MM.1S (cell line): ENCODE measurements around the gene OR2AG2.
"Not testable (repeated sequence)": the region's sequence is repeated elsewhere in the genome, so short reads cannot be mapped to it uniquely, and the experiment has no call there.

Source experiments
- EZH2 ChIP-seq: fragments of 300-600 bp; sonication (generic); optimal IDR thresholded peaks from 2 replicates; pipeline ENCODE3; 2017; ENCODE audit warnings: low read depth, mild to moderate bottlenecking, antibody characterized with exemption, low read length, mixed read lengths
- EZH2phosphoT487 ChIP-seq: fragments of 300-600 bp; sonication (generic); IDR thresholded peaks from 2 replicates; pipeline ENCODE4 v1.6.1; 2018; ENCODE audit warnings: antibody characterized with exemption, low read length
- TF ChIP-seq, protein P1 (sequence below): fragments of 300-600 bp; sonication (generic); IDR thresholded peaks from 2 replicates; pipeline ENCODE4 v1.5.1; 2016; ENCODE audit warnings: antibody characterized with exemption, low read length, mixed read lengths

DNA sequence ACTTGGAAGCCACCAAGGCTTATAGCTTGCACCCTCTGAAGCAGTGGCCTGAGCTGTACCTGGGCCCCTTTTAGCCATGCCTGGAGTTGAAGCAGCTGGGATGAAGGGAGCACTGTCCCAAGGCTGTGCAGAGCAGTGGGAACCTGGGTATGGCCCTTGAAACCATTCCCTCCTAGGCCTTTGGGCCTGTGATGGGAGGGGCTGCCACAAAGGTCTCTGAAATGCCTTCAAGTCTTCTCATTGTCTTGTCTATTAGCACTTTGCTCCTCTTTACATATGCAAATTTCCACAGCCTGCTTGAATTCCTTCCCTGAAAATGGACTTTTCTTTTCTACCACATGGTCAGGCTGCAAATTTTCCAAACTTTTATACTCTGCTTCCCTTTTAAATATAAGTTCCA lies 29.3 kb upstream of the OR2AG2 start:
- TF ChIP-seq, protein P1, sequence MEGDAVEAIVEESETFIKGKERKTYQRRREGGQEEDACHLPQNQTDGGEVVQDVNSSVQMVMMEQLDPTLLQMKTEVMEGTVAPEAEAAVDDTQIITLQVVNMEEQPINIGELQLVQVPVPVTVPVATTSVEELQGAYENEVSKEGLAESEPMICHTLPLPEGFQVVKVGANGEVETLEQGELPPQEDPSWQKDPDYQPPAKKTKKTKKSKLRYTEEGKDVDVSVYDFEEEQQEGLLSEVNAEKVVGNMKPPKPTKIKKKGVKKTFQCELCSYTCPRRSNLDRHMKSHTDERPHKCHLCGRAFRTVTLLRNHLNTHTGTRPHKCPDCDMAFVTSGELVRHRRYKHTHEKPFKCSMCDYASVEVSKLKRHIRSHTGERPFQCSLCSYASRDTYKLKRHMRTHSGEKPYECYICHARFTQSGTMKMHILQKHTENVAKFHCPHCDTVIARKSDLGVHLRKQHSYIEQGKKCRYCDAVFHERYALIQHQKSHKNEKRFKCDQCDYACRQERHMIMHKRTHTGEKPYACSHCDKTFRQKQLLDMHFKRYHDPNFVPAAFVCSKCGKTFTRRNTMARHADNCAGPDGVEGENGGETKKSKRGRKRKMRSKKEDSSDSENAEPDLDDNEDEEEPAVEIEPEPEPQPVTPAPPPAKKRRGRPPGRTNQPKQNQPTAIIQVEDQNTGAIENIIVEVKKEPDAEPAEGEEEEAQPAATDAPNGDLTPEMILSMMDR = not testable (repeated sequence)
- not testable (repeated sequence) for TF ChIP-seq EZH2phosphoT487, EZH2
